HEK293 (cell line): ENCODE results near the gene STBD1.

ENCODE experiments used
- CTCF ChIA-PET: fragments of 350-600 bp; formaldehyde crosslinking; extraction: SDS; loops from one replicate; lab custom pipeline; 2021; ENCODE audit warnings: antibody characterized with exemption; lab: Yijun Ruan, JAX
- POLR2A ChIA-PET: fragments of 300-600 bp; formaldehyde crosslinking; extraction: SDS; loops from one replicate; lab custom pipeline; 2020; ENCODE audit warnings: antibody characterized with exemption, inconsistent platforms; lab: Yijun Ruan, JAX
- H3K27ac ChIP-seq: fragments of 200-500 bp; sonication (Bioruptor generic); 2 replicates; pipeline ENCODE4 v1.5.1; 2014; ENCODE audit warnings: low read depth, low read length, control low read depth, inconsistent platforms; ENCODE audit errors: extremely low read depth
- H3K36me3 ChIP-seq, 2 experiments: fragments of 200-500 bp in 1 of 2; sonication (Bioruptor generic) in 1 of 2; 1 replicate in 1 of 2; 2 replicates in 1 of 2; pipeline ENCODE4 v1.5.1; 2014 to 2017; ENCODE audit warnings: inconsistent platforms in 2 of 2, low read length in 2 of 2; ENCODE audit not compliant: control insufficient read depth in 2 of 2, insufficient read depth in 1 of 2
- H3K4me1 ChIP-seq: fragments of 200-500 bp; sonication (Bioruptor generic); 2 replicates; pipeline ENCODE4 v1.5.1; 2014; ENCODE audit warnings: mild to moderate bottlenecking, low read length, inconsistent platforms; ENCODE audit not compliant: control insufficient read depth, insufficient read depth
- H3K4me3 ChIP-seq: 2 replicates; pipeline ENCODE4 v1.5.1; 2011; ENCODE audit warnings: low read depth, mild to moderate bottlenecking, control low read depth, low read length, moderate library complexity
- H3K9me3 ChIP-seq: fragments of 200-500 bp; sonication (Bioruptor generic); 2 replicates; pipeline ENCODE4 v1.5.1; 2014; ENCODE audit warnings: low read depth, low read length, inconsistent platforms; ENCODE audit not compliant: control insufficient read depth, insufficient read depth
- BCL11A ChIP-seq: fragments of 450-650 bp; formaldehyde crosslinking; IDR thresholded peaks from 2 replicates; pipeline ENCODE4 v1.5.1; 2016; ENCODE audit warnings: low read depth, missing biosample characterization, missing genetic modification characterization
- HOXC10 ChIP-seq: sonication (generic); formaldehyde crosslinking; IDR thresholded peaks from 2 replicates; pipeline ENCODE4 v1.8.1; 2023; ENCODE audit warnings: mild to moderate bottlenecking, missing genetic modification reagents
- IKZF3 ChIP-seq: fragments of 450-650 bp; IDR thresholded peaks from 2 replicates; pipeline ENCODE4 v1.5.0; 2018; ENCODE audit warnings: missing biosample characterization, mild to moderate bottlenecking, missing genetic modification characterization, moderate library complexity
- PRDM2 ChIP-seq: fragments of 450-650 bp; formaldehyde crosslinking; IDR thresholded peaks from 2 replicates; pipeline ENCODE4 v1.5.1; 2016; ENCODE audit warnings: missing biosample characterization, missing genetic modification characterization, borderline replicate concordance
- SALL2 ChIP-seq: fragments of 450-650 bp; formaldehyde crosslinking; IDR thresholded peaks from 2 replicates; pipeline ENCODE4 v1.5.0; 2017; ENCODE audit warnings: missing biosample characterization, mild to moderate bottlenecking, missing genetic modification characterization, borderline replicate concordance
- WT1 ChIP-seq: fragments of 450-650 bp; formaldehyde crosslinking; IDR thresholded peaks from 2 replicates; pipeline ENCODE4 v1.5.1; 2016; ENCODE audit warnings: missing biosample characterization, missing genetic modification characterization
- ZEB2 ChIP-seq: fragments of 450-650 bp; formaldehyde crosslinking; IDR thresholded peaks from 2 replicates; pipeline ENCODE4 v1.5.1; 2016; ENCODE audit warnings: missing biosample characterization, missing genetic modification characterization
- ZNF138 ChIP-seq: fragments of 450-650 bp; formaldehyde crosslinking; IDR thresholded peaks from 2 replicates; pipeline ENCODE4 v1.5.1; 2016; ENCODE audit warnings: missing biosample characterization, missing genetic modification characterization, borderline replicate concordance
- ZNF335 ChIP-seq: fragments of 450-650 bp; formaldehyde crosslinking; conservative IDR thresholded peaks from 2 replicates; pipeline ENCODE4 v1.5.1; 2016; ENCODE audit warnings: missing biosample characterization, missing genetic modification characterization
- ZNF510 ChIP-seq: fragments of 450-650 bp; formaldehyde crosslinking; IDR thresholded peaks from 2 replicates; pipeline ENCODE4 v1.5.1; 2018; ENCODE audit warnings: mild to moderate bottlenecking, missing genetic modification characterization, missing biosample characterization; ENCODE audit not compliant: insufficient replicate concordance
- ZNF624 ChIP-seq: fragments of 450-650 bp; formaldehyde crosslinking; IDR thresholded peaks from 2 replicates; pipeline ENCODE4 v1.5.1; 2017; ENCODE audit warnings: missing biosample characterization, missing genetic modification characterization
- ZNF626 ChIP-seq: fragments of 450-650 bp; sonication (Bioruptor Pico); formaldehyde crosslinking; IDR thresholded peaks from 2 replicates; pipeline ENCODE4 v1.5.1; 2018; ENCODE audit warnings: missing biosample characterization, missing genetic modification characterization, inconsistent platforms
- ZNF658 ChIP-seq: fragments of 450-650 bp; formaldehyde crosslinking; IDR thresholded peaks from 2 replicates; pipeline ENCODE4; 2016; ENCODE audit warnings: missing biosample characterization, missing genetic modification characterization
- ZNF660 ChIP-seq: fragments of 450-650 bp; IDR thresholded peaks from 2 replicates; pipeline ENCODE4 v1.5.1; 2018; ENCODE audit warnings: missing biosample characterization, mild to moderate bottlenecking, missing genetic modification characterization
- ZNF707 ChIP-seq: fragments of 450-650 bp; formaldehyde crosslinking; IDR thresholded peaks from 2 replicates; pipeline ENCODE4 v1.5.1; 2016; ENCODE audit warnings: missing biosample characterization, missing genetic modification characterization
- ZNF837 ChIP-seq: fragments of 450-650 bp; formaldehyde crosslinking; IDR thresholded peaks from 2 replicates; pipeline ENCODE4 v1.5.1; 2016; ENCODE audit warnings: missing biosample characterization, missing genetic modification characterization
- ZNF843 ChIP-seq: fragments of 450-650 bp; formaldehyde crosslinking; IDR thresholded peaks from 2 replicates; pipeline ENCODE4 v1.5.1; 2016; ENCODE audit warnings: missing biosample characterization, missing genetic modification characterization
- ZSCAN4 ChIP-seq: fragments of 450-650 bp; formaldehyde crosslinking; IDR thresholded peaks from 2 replicates; pipeline ENCODE4 v1.5.1; 2017; ENCODE audit warnings: missing biosample characterization, missing genetic modification characterization
- TF ChIP-seq, protein P1 (sequence below): fragments of 450-650 bp; IDR thresholded peaks from 2 replicates; pipeline ENCODE4 v1.5.1; 2018; ENCODE audit warnings: missing biosample characterization, mild to moderate bottlenecking, missing genetic modification characterization
- TF ChIP-seq, protein P2 (sequence below): fragments of 450-650 bp; formaldehyde crosslinking; IDR thresholded peaks from 2 replicates; pipeline ENCODE4 v1.5.1; 2016; ENCODE audit warnings: missing biosample characterization, missing genetic modification characterization, borderline replicate concordance
- TF ChIP-seq, protein P3 (sequence below): fragments of 450-650 bp; formaldehyde crosslinking; IDR thresholded peaks from 2 replicates; pipeline ENCODE4 v1.5.1; 2016; ENCODE audit warnings: missing biosample characterization, missing genetic modification characterization

Gene STBD1

DNA sequence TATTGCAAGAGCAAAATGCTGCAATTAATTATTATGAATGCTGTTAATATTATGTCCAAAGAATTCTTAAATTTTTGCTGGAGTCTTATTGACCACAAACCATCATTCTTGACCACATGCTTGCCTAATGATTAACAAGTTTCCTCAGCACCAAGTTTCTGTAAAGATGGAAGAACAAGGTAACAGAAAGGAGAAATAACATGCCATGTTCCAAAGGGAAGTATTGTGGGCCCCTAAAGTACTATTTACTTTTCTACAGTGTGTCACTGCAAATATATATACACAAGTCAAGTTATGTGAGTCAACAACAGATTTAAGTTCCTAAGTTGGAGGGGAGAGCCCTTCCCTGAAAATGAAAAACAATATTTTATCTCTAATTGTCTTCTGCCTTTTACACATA lies 34.5 kb upstream of the STBD1 start (continued):
- TF ChIP-seq SALL2 (tag by site-specific recombination) (no peak), ZNF660 (tag by site-specific recombination) (no peak), HOXC10 (CRISPR knock-in tag) (no peak)

DNA sequence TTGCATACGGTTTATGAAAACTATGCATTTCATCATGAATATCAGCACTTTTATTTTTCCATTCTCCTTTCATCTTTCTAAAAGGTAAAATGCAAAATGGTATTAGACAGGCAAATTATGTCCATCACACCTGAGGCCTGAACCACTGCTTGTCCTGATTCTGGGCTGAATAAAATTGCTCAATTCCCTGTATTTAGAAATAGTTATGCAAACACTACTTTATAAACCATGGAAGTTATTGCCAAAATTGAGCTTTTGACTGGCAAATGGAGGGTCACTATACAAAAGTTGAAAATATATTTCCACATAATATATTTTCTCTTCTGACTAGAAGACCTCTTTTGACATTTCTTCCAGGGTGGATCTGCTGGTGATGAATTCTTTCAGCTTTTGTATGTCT lies 34.0 kb upstream of the STBD1 start:
- H3K9me3 ChIP-seq, result no peaks in the 10 kb centered on the region
- no peaks in the 10 kb centered on the region for H3K36me3 ChIP-seq
- TF ChIP-seq, protein P1, sequence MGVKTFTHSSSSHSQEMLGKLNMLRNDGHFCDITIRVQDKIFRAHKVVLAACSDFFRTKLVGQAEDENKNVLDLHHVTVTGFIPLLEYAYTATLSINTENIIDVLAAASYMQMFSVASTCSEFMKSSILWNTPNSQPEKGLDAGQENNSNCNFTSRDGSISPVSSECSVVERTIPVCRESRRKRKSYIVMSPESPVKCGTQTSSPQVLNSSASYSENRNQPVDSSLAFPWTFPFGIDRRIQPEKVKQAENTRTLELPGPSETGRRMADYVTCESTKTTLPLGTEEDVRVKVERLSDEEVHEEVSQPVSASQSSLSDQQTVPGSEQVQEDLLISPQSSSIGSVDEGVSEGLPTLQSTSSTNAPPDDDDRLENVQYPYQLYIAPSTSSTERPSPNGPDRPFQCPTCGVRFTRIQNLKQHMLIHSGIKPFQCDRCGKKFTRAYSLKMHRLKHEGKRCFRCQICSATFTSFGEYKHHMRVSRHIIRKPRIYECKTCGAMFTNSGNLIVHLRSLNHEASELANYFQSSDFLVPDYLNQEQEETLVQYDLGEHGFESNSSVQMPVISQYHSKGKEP, result no peak
- TF ChIP-seq, protein P2, sequence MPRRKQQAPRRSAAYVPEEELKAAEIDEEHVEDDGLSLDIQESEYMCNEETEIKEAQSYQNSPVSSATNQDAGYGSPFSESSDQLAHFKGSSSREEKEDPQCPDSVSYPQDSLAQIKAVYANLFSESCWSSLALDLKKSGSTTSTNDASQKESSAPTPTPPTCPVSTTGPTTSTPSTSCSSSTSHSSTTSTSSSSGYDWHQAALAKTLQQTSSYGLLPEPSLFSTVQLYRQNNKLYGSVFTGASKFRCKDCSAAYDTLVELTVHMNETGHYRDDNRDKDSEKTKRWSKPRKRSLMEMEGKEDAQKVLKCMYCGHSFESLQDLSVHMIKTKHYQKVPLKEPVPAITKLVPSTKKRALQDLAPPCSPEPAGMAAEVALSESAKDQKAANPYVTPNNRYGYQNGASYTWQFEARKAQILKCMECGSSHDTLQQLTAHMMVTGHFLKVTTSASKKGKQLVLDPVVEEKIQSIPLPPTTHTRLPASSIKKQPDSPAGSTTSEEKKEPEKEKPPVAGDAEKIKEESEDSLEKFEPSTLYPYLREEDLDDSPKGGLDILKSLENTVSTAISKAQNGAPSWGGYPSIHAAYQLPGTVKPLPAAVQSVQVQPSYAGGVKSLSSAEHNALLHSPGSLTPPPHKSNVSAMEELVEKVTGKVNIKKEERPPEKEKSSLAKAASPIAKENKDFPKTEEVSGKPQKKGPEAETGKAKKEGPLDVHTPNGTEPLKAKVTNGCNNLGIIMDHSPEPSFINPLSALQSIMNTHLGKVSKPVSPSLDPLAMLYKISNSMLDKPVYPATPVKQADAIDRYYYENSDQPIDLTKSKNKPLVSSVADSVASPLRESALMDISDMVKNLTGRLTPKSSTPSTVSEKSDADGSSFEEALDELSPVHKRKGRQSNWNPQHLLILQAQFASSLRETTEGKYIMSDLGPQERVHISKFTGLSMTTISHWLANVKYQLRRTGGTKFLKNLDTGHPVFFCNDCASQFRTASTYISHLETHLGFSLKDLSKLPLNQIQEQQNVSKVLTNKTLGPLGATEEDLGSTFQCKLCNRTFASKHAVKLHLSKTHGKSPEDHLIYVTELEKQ (tag by site-specific recombination), result no peak
- TF ChIP-seq ZNF626 (tag by site-specific recombination) (no peak), PRDM2 (tag by site-specific recombination) (no peak), IKZF3 (no peak), BCL11A (tag by site-specific recombination) (no peak), ZNF510 (no peak)
- POLR2A ChIA-PET, result no interaction called here
- H3K4me3 ChIP-seq, result no peak overlapping the region
- H3K4me1 ChIP-seq, result no peaks in the 10 kb centered on the region
- no peak overlapping the region for H3K27ac ChIP-seq
- CTCF ChIA-PET, result no interaction called here

DNA sequence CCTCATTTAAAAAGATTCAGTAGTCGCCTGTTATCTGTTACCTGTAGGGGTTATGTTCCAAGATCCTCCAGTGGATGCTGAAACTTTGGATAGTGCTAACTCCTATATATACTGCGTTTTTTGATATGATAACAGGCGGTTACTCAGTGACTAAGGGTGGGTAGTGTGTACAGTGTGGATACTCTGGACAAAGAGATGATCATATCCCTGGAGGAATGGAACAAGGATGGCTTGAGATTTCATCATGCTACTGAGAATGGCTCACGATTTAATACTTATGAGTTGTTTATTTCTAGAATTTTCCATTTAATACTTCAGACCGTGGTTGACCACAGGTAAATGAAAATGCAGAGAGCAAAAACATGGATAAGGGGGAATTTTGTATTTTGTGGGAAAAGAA lies 33.5 kb upstream of the STBD1 start:
- no peaks in the 10 kb centered on the region for H3K9me3 ChIP-seq
- H3K27ac ChIP-seq, result no peak overlapping the region
- H3K36me3 ChIP-seq, result no peaks in the 10 kb centered on the region
- H3K4me3 ChIP-seq, result no peak overlapping the region
- CTCF ChIA-PET, result no interaction called here
- POLR2A ChIA-PET, result no interaction called here
- no peaks in the 10 kb centered on the region for H3K4me1 ChIP-seq
- TF ChIP-seq ZNF707 (tag by site-specific recombination) (no peak), ZNF138 (tag by site-specific recombination) (no peak), ZNF624 (tag by site-specific recombination) (no peak), ZSCAN4 (tag by site-specific recombination) (no peak), WT1 (tag by site-specific recombination) (no peak), ZNF335 (tag by site-specific recombination) (no peak), ZNF843 (tag by site-specific recombination) (no peak), ZNF837 (tag by site-specific recombination) (no peak), ZEB2 (tag by site-specific recombination) (no peak), ZNF658 (no peak)
- TF ChIP-seq, protein P3, sequence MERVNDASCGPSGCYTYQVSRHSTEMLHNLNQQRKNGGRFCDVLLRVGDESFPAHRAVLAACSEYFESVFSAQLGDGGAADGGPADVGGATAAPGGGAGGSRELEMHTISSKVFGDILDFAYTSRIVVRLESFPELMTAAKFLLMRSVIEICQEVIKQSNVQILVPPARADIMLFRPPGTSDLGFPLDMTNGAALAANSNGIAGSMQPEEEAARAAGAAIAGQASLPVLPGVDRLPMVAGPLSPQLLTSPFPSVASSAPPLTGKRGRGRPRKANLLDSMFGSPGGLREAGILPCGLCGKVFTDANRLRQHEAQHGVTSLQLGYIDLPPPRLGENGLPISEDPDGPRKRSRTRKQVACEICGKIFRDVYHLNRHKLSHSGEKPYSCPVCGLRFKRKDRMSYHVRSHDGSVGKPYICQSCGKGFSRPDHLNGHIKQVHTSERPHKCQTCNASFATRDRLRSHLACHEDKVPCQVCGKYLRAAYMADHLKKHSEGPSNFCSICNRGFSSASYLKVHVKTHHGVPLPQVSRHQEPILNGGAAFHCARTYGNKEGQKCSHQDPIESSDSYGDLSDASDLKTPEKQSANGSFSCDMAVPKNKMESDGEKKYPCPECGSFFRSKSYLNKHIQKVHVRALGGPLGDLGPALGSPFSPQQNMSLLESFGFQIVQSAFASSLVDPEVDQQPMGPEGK (tag by site-specific recombination), result no peak
